ENCODE data around the gene EHHADH.
A peak's percentile ranks its signal among the peaks of the same experiment; 100 is the strongest.

Gene EHHADH

DNA sequence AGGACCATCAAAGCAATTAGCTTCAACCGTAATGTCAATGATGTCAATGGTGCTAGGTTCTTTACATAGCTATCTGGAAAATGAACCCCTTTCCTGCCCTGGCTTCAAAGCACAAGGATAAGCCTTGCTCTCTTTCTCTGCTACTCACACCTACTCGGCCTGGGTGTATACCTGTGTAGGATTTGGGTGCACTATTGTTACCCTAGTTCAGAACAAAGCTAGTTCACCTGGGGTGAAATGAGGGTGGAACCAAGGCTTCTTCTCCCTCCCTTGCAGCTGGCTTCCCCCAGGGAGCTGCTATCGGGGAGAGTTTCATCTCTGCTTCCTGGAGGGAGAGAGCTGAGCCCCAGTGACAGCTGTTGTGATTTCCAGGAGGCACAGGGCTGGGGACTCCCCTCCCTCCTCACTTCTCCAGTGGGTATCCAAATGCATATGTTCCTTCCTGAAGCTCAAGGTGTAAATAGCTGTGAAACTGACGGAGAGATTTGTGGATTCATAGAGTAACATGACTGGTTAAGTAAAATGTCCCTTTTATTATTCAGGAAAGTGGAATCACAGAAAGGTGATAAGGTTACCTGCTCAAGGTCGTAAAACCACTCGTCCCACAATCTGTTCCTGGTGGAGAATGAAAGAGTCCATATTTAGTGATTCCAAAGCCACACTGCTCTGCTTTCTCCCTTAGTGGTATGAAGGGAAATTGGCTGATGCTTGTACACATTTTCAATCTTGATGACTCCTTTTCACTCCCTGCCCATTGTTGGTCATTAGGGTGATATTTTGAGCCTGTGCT, 89.2 kb downstream of the EHHADH start:
- no peak for DNase-seq (ENCODE audit: low spot score)
- in situ Hi-C loops (cut with MboI; ENCODE audit: low pct_unique_long_range_greater_than_20kb, low sequenced_read_pairs, unreplicated experiment), result no loop called here
- TF ChIP-seq, protein P1, sequence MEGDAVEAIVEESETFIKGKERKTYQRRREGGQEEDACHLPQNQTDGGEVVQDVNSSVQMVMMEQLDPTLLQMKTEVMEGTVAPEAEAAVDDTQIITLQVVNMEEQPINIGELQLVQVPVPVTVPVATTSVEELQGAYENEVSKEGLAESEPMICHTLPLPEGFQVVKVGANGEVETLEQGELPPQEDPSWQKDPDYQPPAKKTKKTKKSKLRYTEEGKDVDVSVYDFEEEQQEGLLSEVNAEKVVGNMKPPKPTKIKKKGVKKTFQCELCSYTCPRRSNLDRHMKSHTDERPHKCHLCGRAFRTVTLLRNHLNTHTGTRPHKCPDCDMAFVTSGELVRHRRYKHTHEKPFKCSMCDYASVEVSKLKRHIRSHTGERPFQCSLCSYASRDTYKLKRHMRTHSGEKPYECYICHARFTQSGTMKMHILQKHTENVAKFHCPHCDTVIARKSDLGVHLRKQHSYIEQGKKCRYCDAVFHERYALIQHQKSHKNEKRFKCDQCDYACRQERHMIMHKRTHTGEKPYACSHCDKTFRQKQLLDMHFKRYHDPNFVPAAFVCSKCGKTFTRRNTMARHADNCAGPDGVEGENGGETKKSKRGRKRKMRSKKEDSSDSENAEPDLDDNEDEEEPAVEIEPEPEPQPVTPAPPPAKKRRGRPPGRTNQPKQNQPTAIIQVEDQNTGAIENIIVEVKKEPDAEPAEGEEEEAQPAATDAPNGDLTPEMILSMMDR (IDR thresholded peaks at IDR 0.05; ENCODE audit: extremely low read depth, insufficient read depth, missing control alignments), result no peak

DNA sequence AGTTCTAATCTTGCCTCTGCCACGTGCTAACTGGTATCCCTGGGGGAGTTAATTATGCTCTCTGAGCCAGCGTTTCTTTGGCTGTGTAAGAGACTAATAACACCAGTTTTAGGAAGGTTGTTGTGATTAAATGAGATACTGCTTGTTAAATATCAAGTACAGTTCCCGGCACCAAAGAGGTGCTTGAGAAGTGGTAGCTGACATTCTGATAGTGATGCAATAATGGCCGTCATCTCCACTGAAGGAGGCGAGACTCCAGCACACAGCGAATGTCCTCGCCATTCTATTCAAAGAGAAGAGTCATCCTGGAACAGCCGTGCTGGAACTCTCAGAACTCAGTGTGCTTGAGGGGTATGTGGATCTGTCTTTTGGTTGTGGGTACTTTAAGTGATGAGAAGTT, 91.2 kb downstream of the EHHADH start:
- TF ChIP-seq, protein P1 (IDR thresholded peaks at IDR 0.05; ENCODE audit: extremely low read depth, insufficient read depth, missing control alignments), result no peak
- DNase-seq (ENCODE audit: low spot score), result no peak
- in situ Hi-C loops (cut with MboI; ENCODE audit: low pct_unique_long_range_greater_than_20kb, low sequenced_read_pairs, unreplicated experiment), result no loop called here

DNA sequence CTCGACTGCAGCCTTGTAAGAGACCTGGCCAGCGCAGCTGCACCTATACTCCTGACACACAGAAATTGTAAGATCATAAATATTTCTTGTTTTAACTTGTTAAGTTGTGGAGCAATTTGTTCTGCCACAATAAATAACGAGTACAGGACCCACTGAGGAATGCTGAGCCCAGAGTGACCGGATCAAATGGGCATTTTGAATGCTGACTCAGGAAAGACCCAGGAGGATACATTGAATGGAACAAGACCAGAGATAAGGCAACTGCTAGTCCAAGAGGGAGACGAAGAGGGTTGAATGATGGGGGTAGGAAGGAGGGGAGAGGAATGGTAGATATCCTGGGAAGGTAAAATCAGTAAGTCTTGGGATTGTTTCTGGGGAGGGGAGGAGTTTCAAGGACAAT, 92.1 kb downstream of the EHHADH start:
- TF ChIP-seq, protein P1 (IDR thresholded peaks at IDR 0.05; ENCODE audit: extremely low read depth, insufficient read depth, missing control alignments), result no peak
- no peak for DNase-seq (ENCODE audit: low spot score)
- in situ Hi-C loops (cut with MboI; ENCODE audit: low pct_unique_long_range_greater_than_20kb, low sequenced_read_pairs, unreplicated experiment), result no loop called here

DNA sequence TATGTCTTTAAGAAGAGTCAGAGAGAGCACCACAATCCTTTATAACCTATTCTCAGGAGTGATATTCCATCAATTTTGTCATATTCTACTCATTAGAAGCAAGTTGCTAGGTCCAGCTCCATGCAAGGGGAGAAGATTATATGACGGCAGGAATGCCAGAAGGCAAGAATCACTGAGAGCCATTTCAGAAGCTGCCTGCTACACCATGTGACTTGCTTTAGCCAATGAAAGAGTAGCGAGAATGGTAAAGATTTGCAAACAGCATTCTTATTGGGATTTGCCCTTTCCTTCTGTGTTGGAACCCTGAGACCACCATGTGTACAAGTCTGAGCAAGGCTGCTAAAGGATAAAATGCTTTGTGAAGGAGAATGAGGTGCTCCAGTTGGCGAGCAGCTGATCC, 96.5 kb downstream of the EHHADH start:
- DNase-seq (ENCODE audit: low spot score), result no peak
- TF ChIP-seq, protein P1 (IDR thresholded peaks at IDR 0.05; ENCODE audit: extremely low read depth, insufficient read depth, missing control alignments), result no peak
- in situ Hi-C loops (cut with MboI; ENCODE audit: low pct_unique_long_range_greater_than_20kb, low sequenced_read_pairs, unreplicated experiment), result no loop called here

DNA sequence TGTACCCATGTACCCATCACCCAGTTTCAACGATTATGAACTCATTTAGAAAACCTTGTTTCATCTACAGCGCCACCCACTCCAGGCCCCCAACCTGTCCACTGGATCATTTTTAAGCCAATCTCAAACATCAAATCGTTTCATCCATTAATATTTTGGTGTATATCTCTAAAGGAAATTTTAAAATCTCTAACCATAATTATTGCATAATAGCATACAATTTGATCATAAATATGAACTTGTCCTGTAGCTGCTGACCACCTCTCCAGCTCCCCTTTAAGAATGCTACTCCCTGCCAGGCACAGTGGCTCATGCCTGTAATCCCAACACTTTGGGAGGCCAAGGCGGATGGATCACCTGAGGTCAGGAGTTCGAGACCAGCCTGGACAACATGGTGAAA, 98.2 kb downstream of the EHHADH start:
- TF ChIP-seq, protein P1 (IDR thresholded peaks at IDR 0.05; ENCODE audit: extremely low read depth, insufficient read depth, missing control alignments), result no peak
- no peak for DNase-seq (ENCODE audit: low spot score)
- in situ Hi-C loops (cut with MboI; ENCODE audit: low pct_unique_long_range_greater_than_20kb, low sequenced_read_pairs, unreplicated experiment), result no loop called here

DNA sequence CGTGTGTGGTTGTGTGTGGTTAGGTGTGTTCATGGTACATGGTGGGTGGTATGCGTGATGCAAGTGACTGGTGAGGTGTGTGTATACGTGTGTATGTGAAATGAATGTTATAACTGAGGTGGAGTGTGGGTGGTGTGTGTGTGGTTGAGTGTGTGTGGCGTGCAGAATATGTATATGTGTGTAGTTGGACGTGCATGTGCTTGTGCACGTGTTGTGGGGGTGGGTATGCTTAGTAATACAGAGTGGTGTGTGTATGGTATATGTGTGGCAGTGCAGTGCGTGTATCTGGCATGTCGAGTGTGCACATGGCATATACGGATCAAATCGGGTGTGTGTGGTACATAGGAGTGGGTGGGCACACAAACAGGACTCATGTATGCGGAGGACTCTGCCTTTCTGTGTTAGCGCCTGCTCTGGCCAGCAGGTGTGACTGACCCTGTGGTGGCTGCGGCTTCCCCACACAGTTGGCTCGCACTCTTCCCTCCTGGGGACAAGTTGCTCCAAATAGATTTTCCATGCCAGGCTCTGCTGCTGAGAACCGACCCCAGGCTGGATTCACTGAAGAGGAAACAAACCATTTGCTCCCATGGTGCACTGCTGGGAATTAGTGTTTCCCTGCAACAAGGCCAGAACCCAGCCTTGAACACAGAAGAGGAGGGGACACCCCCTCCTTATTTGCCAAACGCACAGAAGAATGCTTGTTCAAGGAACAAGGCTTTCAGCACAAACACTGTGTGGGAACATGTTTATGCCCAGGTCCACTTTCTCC, 99.8 kb downstream of the EHHADH start:
- in situ Hi-C loops (cut with MboI; ENCODE audit: low pct_unique_long_range_greater_than_20kb, low sequenced_read_pairs, unreplicated experiment), result no loop called here

More for the DNA sequence above, 99.8 kb downstream of the EHHADH start:
- DNase-seq (ENCODE audit: low spot score), result peak; percentile 26
- TF ChIP-seq, protein P1 (IDR thresholded peaks at IDR 0.05; ENCODE audit: extremely low read depth, insufficient read depth, missing control alignments), result no peak

Data from GM13977 (cell line).